ENCODE measurements around the gene GSTA2.
"Not testable (repeated sequence)": the region's sequence is repeated elsewhere in the genome, so short reads cannot be mapped to it uniquely, and the experiment has no call there.

The GSTA2 gene

DNA sequence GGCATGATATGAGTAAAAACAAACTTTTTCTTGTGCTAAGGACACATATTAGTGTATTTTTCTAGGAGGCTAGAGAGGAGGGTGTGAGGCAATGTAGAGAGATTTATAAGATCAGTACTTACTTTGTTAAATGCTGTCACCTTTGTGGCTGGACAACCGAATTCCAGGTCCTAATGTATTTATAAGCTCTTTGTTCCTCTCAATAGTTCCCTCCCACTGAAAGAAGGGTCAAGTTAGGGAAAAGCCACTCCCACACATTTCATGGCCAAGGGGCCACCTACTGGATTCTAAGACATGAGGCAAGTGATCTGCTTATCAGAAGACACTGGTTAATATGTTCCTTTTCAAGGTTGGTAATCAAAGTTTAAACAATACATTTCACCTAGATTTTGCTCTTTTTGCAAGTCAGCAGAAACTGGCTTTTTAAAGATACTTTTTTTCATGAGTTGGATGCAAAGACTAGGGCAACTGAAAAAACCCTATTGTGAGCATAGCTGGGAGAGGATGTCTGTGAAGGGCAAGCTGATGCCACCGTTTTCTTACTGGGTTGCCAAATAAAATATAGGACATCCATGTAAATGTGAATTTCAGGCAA, at the start of gene GSTA2:
TSS of gene GSTA2 (minus strand) at position 154 of the 595 bp plus-strand sequence. CDS start 5,528 bp downstream, outside the sequence.
- DNase-seq (ENCODE audit: low spot score); in situ Hi-C loops (cut with MboI; ENCODE audit: low sequenced_read_pairs, unreplicated experiment): not testable (repeated sequence)

DNA sequence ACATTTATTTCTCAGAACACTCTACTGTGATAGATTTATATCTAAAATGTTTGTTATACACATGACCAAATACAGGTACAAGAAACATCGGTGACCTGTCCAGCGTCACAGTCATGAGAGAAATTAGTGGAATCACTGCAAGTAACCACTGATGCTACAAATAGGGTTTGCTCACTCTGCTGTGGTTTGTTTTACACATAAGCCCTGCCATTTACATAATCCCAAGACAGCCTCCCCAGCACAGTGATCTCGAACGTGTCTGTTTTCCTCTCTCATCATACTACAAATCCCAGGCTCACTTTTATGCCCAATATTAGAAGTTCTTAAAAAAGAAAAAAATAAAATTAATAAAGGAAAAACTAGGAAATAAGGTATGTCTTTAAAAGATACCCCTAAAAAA, 46.5 kb upstream of the GSTA2 start:
- in situ Hi-C loops (cut with MboI; ENCODE audit: low sequenced_read_pairs, unreplicated experiment); DNase-seq (ENCODE audit: low spot score): not testable (repeated sequence)

DNA sequence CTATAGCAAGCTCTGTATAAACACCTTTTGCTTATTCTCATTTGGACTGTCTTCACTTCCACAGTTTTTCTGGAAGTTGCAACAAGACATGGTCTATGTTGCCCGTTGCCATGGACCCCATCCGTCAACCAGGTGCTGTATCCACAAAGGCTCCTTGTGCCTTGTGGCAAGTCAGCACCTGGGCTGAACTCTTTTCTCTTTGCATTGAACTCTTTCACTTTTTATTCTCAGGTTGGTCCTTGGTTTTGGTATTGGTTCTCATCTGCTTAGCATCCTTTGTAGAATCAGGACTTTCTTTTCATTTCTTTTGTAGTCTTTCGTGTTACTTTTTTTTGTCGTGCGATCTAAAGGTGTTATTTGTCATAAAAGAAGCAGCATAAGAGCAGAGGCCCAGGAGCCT, 45.4 kb upstream of the GSTA2 start:
- DNase-seq (ENCODE audit: low spot score) = no peak
- TF ChIP-seq, protein P1, sequence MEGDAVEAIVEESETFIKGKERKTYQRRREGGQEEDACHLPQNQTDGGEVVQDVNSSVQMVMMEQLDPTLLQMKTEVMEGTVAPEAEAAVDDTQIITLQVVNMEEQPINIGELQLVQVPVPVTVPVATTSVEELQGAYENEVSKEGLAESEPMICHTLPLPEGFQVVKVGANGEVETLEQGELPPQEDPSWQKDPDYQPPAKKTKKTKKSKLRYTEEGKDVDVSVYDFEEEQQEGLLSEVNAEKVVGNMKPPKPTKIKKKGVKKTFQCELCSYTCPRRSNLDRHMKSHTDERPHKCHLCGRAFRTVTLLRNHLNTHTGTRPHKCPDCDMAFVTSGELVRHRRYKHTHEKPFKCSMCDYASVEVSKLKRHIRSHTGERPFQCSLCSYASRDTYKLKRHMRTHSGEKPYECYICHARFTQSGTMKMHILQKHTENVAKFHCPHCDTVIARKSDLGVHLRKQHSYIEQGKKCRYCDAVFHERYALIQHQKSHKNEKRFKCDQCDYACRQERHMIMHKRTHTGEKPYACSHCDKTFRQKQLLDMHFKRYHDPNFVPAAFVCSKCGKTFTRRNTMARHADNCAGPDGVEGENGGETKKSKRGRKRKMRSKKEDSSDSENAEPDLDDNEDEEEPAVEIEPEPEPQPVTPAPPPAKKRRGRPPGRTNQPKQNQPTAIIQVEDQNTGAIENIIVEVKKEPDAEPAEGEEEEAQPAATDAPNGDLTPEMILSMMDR (IDR thresholded peaks at IDR 0.05; ENCODE audit: borderline replicate concordance, control extremely low read depth, extremely low read depth, insufficient read depth, missing control alignments) = no peak
- in situ Hi-C loops (cut with MboI; ENCODE audit: low sequenced_read_pairs, unreplicated experiment) = no loop called here

DNA sequence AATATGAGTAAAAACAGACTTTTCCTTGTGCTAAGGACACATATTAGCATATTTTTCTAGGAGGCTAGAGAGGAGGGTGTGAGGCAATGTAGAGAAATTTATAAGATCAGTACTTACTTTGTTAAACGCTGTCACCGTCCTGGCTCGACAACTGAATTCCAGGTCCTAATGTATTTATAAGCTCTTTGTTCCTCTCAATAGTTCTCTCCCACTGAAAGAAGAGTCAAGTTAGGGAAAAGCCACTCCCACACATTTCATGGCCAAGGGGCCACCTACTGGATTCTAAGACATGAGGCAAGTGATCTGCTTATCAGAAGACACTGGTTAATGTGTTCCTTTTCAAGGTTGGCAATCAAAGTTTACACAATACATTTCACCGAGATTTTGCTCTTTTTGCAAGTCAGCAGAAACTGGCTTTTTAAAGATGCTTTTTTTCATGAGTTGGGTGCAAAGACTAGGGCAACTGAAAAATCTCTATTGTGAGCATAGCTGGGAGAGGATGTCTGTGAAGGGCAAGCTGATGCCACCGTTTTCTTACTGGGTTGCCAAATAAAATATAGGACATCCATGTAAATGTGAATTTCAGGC, 40.5 kb upstream of the GSTA2 start, which contains the start of gene GSTA1:
TSS of gene GSTA1 (minus strand) at position 149 of the 588 bp plus-strand sequence. CDS start 4,549 bp downstream, outside the sequence.
- DNase-seq (ENCODE audit: low spot score); in situ Hi-C loops (cut with MboI; ENCODE audit: low sequenced_read_pairs, unreplicated experiment): not testable (repeated sequence)

DNA sequence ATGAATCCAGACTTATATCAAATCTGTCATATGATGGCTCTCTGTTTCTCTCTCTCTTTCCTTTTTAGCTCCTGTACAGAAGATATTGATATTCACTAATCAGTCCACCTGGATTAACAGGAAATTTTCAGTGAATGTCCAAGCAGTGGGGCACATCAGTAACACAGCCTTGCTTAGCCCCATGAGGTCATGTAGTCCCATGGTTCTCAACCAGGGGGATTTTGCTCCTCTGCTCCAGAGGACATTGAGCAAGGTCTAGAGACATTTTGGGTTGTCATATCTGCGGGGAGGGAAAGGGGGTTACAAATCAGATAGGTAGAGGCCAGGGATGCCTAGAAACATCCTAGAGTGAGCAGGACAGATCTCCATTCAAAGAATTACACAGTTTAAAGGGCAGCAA, 39.5 kb upstream of the GSTA2 start:
- TF ChIP-seq, protein P1 (IDR thresholded peaks at IDR 0.05; ENCODE audit: borderline replicate concordance, control extremely low read depth, extremely low read depth, insufficient read depth, missing control alignments) = no peak
- in situ Hi-C loops (cut with MboI; ENCODE audit: low sequenced_read_pairs, unreplicated experiment) = no loop called here
- DNase-seq (ENCODE audit: low spot score) = no peak

DNA sequence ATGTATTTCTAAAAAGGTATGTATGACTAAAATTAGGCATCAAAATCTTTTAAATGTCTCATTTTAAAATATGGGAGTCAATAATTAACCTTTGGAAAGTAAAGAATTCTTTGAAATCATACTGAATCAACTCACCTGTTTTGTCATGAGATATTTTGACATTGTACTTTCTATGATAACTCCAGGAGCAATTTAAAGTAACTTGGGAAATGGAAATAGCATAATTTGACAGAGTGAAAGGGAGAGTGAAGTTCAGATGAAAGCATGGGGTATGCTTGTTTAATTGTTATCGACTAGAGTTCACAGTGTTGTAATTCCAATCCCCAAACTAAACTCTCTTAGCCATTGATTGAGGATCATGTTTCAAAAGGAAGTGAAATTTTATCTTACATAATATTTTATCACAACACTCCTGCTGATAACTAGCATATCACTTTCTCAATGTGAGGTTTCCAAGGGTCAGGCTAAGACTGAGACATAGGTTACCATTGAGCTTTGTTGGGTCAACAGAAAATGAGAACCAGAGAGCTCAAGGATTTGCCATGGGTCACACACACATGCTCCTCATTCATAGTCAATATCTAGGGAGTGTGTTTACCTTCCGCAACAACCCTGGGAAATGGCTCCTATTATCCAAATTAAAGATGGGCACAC, 38.0 kb upstream of the GSTA2 start:
- TF ChIP-seq, protein P1 (IDR thresholded peaks at IDR 0.05; ENCODE audit: borderline replicate concordance, control extremely low read depth, extremely low read depth, insufficient read depth, missing control alignments) = no peak
- in situ Hi-C loops (cut with MboI; ENCODE audit: low sequenced_read_pairs, unreplicated experiment) = no loop called here

DNA sequence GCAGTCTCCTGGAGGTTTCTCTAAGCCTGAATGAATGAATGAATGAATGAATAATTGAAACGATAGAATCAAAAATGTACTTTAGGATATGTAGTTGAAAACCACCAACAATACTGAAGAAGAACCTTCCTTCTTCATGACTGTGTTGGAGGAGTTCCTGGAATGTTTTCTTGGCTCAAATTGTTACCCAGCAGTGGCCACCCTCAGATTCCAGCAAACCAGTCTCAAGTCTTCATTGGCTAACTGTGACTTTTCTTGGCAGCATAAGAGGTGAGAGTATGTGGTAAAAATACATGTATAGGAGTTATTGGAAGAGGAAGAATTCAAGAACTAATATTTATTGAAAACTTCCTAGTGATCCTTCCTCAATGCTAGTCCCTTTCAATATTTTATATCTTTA, 36.0 kb upstream of the GSTA2 start:
- DNase-seq (ENCODE audit: low spot score); in situ Hi-C loops (cut with MboI; ENCODE audit: low sequenced_read_pairs, unreplicated experiment): not testable (repeated sequence)

More for the DNA sequence above, 38.0 kb upstream of the GSTA2 start:
- no peak for DNase-seq (ENCODE audit: low spot score)

DNA sequence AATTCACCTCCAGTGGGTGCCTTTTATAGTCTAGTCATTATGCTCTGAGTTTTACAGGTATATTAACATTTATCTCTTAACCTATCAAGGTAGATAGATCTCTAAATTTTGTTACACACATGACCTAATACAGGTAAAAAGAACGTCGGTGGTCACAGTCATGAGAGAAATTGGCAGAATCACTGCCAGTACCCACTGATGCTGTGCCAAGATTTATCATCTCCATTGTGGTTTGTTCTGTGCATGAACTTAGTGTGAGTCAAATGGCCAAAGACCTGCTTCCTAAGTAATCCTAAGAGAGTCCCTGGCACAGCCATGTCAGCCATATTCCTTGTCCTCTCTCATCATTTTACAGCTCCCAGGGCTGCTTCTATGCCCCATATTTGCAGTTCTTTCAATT, 31.1 kb upstream of the GSTA2 start:
- in situ Hi-C loops (cut with MboI; ENCODE audit: low sequenced_read_pairs, unreplicated experiment); DNase-seq (ENCODE audit: low spot score): not testable (repeated sequence)

DNA sequence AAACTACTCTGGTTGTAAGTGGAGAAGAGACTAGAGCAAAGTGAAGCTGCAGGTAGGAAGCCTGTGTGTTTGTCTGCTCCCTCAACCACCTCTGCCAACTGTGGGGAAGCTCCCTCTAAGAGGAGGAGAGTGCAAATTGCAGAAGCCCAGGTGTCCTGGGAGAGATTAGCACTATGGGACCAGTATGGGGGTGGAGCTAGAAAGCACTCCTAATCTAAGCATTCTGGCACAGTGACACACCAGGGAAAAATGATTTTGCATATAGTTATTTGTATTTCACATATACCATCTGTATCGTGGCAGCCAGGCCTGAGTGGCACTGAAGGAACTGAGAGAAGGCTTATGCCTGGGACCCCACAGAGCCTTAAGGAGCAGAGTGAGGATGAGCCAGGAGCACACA, 27.6 kb upstream of the GSTA2 start:
- in situ Hi-C loops (cut with MboI; ENCODE audit: low sequenced_read_pairs, unreplicated experiment) = no loop called here
- DNase-seq (ENCODE audit: low spot score) = no peak
- TF ChIP-seq, protein P1 (IDR thresholded peaks at IDR 0.05; ENCODE audit: borderline replicate concordance, control extremely low read depth, extremely low read depth, insufficient read depth, missing control alignments) = no peak

DNA sequence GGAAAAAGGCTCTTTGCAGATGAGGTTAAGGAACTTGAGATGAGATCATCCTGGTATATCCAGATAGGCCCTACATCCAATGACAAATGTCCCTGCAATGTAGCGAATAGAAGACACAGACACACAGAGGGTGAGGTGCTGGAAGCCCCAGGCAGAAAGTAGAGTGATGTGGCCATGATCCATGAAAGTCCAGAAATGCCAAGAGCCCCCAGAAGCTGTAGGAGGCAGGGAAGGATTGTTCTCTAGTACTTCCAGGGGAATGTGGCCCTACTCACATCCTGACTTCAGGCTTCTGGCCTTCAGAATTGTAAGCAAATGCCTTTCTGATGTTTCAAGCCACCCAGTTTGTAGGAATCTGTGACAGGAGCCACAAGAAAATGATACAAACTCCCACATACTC, 26.4 kb upstream of the GSTA2 start:
- in situ Hi-C loops (cut with MboI; ENCODE audit: low sequenced_read_pairs, unreplicated experiment); DNase-seq (ENCODE audit: low spot score): not testable (repeated sequence)

Data from GM13976 (cell line).